Measurements from ENCODE around the gene DCUN1D2. TPM values are rescaled to one million over a fixed set of nuclear protein-coding genes. Genes with fewer than 3 reads are reported as not detected.

Gene DCUN1D2
- total RNA-seq, 1 donor from 2014 or later: 12.9 TPM

- Histone ChIP-seq H3K27me3 (ENCODE audit: control insufficient read depth, insufficient read depth, low read length) (no peaks in the 10 kb centered on the region), H3K36me3 (ENCODE audit: control insufficient read depth, insufficient read depth, low read length) (no peaks in the 10 kb centered on the region), H3K4me3 (ENCODE audit: low read depth, low read length) (no peak overlapping the region)
- DNase-seq (ENCODE audit: low read depth): no peak
- TF ChIP-seq, protein P1, sequence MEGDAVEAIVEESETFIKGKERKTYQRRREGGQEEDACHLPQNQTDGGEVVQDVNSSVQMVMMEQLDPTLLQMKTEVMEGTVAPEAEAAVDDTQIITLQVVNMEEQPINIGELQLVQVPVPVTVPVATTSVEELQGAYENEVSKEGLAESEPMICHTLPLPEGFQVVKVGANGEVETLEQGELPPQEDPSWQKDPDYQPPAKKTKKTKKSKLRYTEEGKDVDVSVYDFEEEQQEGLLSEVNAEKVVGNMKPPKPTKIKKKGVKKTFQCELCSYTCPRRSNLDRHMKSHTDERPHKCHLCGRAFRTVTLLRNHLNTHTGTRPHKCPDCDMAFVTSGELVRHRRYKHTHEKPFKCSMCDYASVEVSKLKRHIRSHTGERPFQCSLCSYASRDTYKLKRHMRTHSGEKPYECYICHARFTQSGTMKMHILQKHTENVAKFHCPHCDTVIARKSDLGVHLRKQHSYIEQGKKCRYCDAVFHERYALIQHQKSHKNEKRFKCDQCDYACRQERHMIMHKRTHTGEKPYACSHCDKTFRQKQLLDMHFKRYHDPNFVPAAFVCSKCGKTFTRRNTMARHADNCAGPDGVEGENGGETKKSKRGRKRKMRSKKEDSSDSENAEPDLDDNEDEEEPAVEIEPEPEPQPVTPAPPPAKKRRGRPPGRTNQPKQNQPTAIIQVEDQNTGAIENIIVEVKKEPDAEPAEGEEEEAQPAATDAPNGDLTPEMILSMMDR (IDR thresholded peaks at IDR 0.05; ENCODE audit: insufficient read depth, low read length, poor library complexity, severe bottlenecking): no peak
Measured at GRCh38 chr13:113464476-113464875, 26.0 kb downstream of the DCUN1D2 start.

DNA sequence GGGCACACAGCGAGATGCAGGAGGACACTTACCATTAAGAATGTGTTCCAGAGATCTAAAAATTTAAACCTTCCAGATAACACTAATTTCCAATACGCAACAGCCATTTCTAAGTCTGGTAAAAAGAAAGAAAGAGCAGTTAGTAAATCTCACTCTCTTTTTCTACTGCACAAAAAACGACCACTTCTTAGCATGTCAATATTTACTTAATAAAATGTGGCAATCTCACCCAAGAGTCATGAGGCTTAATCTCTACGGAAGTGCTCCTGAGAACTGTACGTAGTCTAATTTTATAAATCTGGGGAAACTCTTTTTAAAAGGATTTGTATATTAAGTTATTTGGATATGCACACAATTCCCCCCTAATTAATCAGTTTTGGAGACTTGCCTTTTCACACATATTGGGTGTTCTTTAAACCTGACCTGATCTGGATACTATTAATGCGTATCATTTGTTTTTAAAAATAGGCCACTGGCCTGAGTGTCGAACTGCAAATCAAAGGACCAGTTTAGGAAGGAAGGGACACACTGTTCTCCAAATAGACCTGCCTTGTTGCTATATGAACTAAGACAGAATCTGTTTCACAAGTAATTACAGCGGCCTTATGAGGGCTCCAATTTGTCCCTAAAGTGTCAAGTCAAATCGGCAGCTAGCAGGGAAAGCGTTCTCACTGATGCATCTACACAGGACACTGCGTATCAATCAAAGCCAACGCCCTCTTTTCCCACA is 29.3 kb downstream of the DCUN1D2 start:
- Histone ChIP-seq H3K36me3 (ENCODE audit: control insufficient read depth, insufficient read depth, low read length) (peaks cover 2% of the 10 kb centered on the region), H3K27me3 (ENCODE audit: control insufficient read depth, insufficient read depth, low read length) (no peaks in the 10 kb centered on the region), H3K4me3 (ENCODE audit: low read depth, low read length) (no peak overlapping the region)
- DNase-seq (ENCODE audit: low read depth): no peak
- TF ChIP-seq, protein P1 (IDR thresholded peaks at IDR 0.05; ENCODE audit: insufficient read depth, low read length, poor library complexity, severe bottlenecking): no peak

GRCh38 chr13:113460599-113460998 is 29.9 kb downstream of the DCUN1D2 start:
- Histone ChIP-seq H3K4me3 (ENCODE audit: low read depth, low read length) (no peak overlapping the region), H3K36me3 (ENCODE audit: control insufficient read depth, insufficient read depth, low read length) (peaks cover 2% of the 10 kb centered on the region), H3K27me3 (ENCODE audit: control insufficient read depth, insufficient read depth, low read length) (no peaks in the 10 kb centered on the region)
- DNase-seq (ENCODE audit: low read depth): no peak
- TF ChIP-seq, protein P1 (IDR thresholded peaks at IDR 0.05; ENCODE audit: insufficient read depth, low read length, poor library complexity, severe bottlenecking): no peak

GRCh38 chr13:113460064-113460555 is 30.4 kb downstream of the DCUN1D2 start:
- Histone ChIP-seq H3K27me3 (ENCODE audit: control insufficient read depth, insufficient read depth, low read length) (no peaks in the 10 kb centered on the region), H3K4me3 (ENCODE audit: low read depth, low read length) (no peak overlapping the region), H3K36me3 (ENCODE audit: control insufficient read depth, insufficient read depth, low read length) (peaks cover 2% of the 10 kb centered on the region)
- no peak for DNase-seq (ENCODE audit: low read depth)
- TF ChIP-seq, protein P1 (IDR thresholded peaks at IDR 0.05; ENCODE audit: insufficient read depth, low read length, poor library complexity, severe bottlenecking): no peak

DNA sequence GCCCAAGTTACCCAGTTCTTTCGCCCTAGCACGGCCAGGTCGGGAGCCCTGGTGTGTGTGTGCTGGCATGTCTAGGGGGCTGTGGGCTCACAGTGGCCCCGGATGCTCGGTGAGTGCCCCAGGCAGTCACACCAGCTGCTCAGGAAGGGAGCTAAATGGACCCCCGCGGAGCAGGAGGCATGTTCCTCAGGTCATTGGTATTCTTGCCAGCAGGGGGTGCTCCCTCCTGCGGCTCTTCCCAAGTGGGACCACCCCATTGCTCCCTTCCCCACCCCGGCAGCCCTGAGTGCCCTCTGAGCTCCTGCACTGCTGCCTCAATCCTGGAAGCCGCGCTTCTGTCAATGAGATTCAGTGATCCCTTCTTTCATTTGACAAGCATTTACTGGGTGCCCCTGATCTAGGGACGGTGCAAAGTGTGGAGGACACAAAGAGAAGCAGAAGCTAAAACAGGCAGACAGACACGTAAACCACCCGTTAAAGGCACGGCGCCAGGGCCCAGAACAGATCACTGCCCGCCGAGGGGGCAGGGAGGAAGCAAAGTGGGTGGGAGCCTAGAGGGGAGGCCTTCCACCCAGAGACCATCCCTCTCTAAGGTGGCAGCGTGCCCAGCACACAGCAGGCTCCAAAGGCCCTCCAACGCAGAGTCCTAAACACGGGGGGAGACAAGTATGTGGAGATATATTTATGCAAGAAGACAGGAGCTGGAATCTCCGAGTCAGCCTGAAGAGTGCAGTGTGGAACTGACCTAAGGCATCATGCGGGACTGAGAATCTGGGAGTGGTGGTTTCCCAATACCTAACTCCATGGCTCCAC is 32.1 kb downstream of the DCUN1D2 start:
- Histone ChIP-seq H3K36me3 (ENCODE audit: control insufficient read depth, insufficient read depth, low read length) (peaks cover 2% of the 10 kb centered on the region), H3K4me3 (ENCODE audit: low read depth, low read length) (no peak overlapping the region), H3K27me3 (ENCODE audit: control insufficient read depth, insufficient read depth, low read length) (no peaks in the 10 kb centered on the region)
- DNase-seq (ENCODE audit: low read depth): no peak
- TF ChIP-seq, protein P1 (IDR thresholded peaks at IDR 0.05; ENCODE audit: insufficient read depth, low read length, poor library complexity, severe bottlenecking): peak; percentile 55

All from kidney epithelial cell (primary cell).